Medulla oblongata (tissue), 1 donor: Measurements from ENCODE around the gene BCO1.

ENCODE experiments used
- DNase-seq: peaks from one replicate; pipeline ENCODE4 v3.0.0-alpha.2; 2015; ENCODE audit errors: extremely low spot score

Gene BCO1

GRCh38 chr16:81318711-81319110 is 80.2 kb downstream of the BCO1 start:
- no peak for DNase-seq

GRCh38 chr16:81319221-81319912 is 80.9 kb downstream of the BCO1 start:
- no peak for DNase-seq

GRCh38 chr16:81321039-81321438 is 82.5 kb downstream of the BCO1 start:
- no peak for DNase-seq

GRCh38 chr16:81321536-81321935 is 83.0 kb downstream of the BCO1 start:
- no peak for DNase-seq

- no peak for DNase-seq
Observed at GRCh38 chr16:81324808-81325207, 86.3 kb downstream of the BCO1 start.

- peak; percentile 76 for DNase-seq
Observed at GRCh38 chr16:81327011-81327410, 88.5 kb downstream of the BCO1 start.

- no peak for DNase-seq
Observed at GRCh38 chr16:81327447-81328196, 89.1 kb downstream of the BCO1 start.

GRCh38 chr16:81329947-81330346 is 91.5 kb downstream of the BCO1 start:
- no peak for DNase-seq

- DNase-seq = no peak
Observed at GRCh38 chr16:81333356-81333755, 94.9 kb downstream of the BCO1 start.

GRCh38 chr16:81335669-81336068 is 97.2 kb downstream of the BCO1 start:
- DNase-seq = no peak

- no peak for DNase-seq
Observed at GRCh38 chr16:81337097-81337496, 98.6 kb downstream of the BCO1 start.
